Liver (tissue), 9 donors: Measurements from ENCODE around the gene KANSL2. TPM values are rescaled to one million over a fixed set of nuclear protein-coding genes. Genes with fewer than 3 reads are reported as not detected.
"Not testable (repeated sequence)": the region's sequence is repeated elsewhere in the genome, so short reads cannot be mapped to it uniquely, and the experiment has no call there.

ENCODE experiments used
- DNase-seq: peaks from one replicate; pipeline ENCODE4 v3.0.0-alpha.2; 2017; ENCODE audit warnings: low spot score
- H3K27ac ChIP-seq, 2 donors: one replicate each; pipeline ENCODE4 v1.7.0; 2013; ENCODE audit warnings: inconsistent platforms in 2 of 2, low read length in 2 of 2, control low read depth in 1 of 2, low read depth in 1 of 2, mild to moderate bottlenecking in 1 of 2
- H3K27me3 ChIP-seq, 4 donors: one replicate each; pipeline versions ENCODE4 v1.6.1 to v1.7.0; 2013; ENCODE audit warnings: low read length in 3 of 4, inconsistent platforms in 1 of 4, mild to moderate bottlenecking in 1 of 4, moderate library complexity in 1 of 4; ENCODE audit not compliant: control insufficient read depth in 4 of 4, insufficient read depth in 4 of 4
- H3K36me3 ChIP-seq, 4 donors: one replicate each; pipeline versions ENCODE4 v1.6.1 to v1.7.0; 2013; ENCODE audit warnings: low read length in 3 of 4, mild to moderate bottlenecking in 3 of 4, low read depth in 1 of 4, moderate library complexity in 1 of 4; ENCODE audit not compliant: control insufficient read depth in 4 of 4, insufficient read depth in 3 of 4
- H3K4me1 ChIP-seq, 4 donors: one replicate each; pipeline versions ENCODE4 v1.6.1 to v1.7.0; 2013; ENCODE audit warnings: low read length in 3 of 4, mild to moderate bottlenecking in 3 of 4, moderate library complexity in 1 of 4; ENCODE audit not compliant: control insufficient read depth in 4 of 4, insufficient read depth in 4 of 4
- H3K4me3 ChIP-seq, 3 donors: one replicate each; pipeline versions ENCODE4 v1.6.1 to v1.7.0; 2013; ENCODE audit warnings: low read length in 3 of 3, control low read depth in 1 of 3, low read depth in 1 of 3, mild to moderate bottlenecking in 1 of 3
- H3K9ac ChIP-seq, 2 donors: one replicate each; pipeline ENCODE4 v1.7.0; 2013; ENCODE audit warnings: low read length in 2 of 2, mild to moderate bottlenecking in 2 of 2, moderate library complexity in 2 of 2, control low read depth in 1 of 2, low read depth in 1 of 2
- H3K9me3 ChIP-seq, 4 donors: one replicate each; pipeline versions ENCODE4 v1.6.1 to v1.7.0; 2013; ENCODE audit warnings: low read length in 3 of 4; ENCODE audit not compliant: control insufficient read depth in 4 of 4
- ATF3 ChIP-seq: IDR thresholded peaks from 2 replicates; pipeline ENCODE4 v1.6.1; 2016; ENCODE audit warnings: antibody characterized with exemption
- FOXA2 ChIP-seq: IDR thresholded peaks from 2 replicates; pipeline ENCODE4 v1.6.1; 2016; ENCODE audit warnings: antibody characterized with exemption
- HNF4A ChIP-seq, 2 donors: conservative IDR thresholded peaks; 2 replicates each; pipeline ENCODE4 v1.6.1; 2016; ENCODE audit warnings: antibody characterized with exemption in 2 of 2, mild to moderate bottlenecking in 2 of 2
- JUND ChIP-seq, 2 donors: IDR thresholded peaks; 2 replicates each; pipeline ENCODE4 v1.6.1; 2016; ENCODE audit warnings: antibody characterized with exemption in 2 of 2
- MAX ChIP-seq: IDR thresholded peaks from 2 replicates; pipeline ENCODE4 v1.6.1; 2016; ENCODE audit warnings: antibody characterized with exemption
- NR2F2 ChIP-seq: IDR thresholded peaks from 2 replicates; pipeline ENCODE4 v1.6.1; 2016; ENCODE audit warnings: antibody characterized with exemption
- RAD21 ChIP-seq, 2 donors: IDR thresholded peaks; 2 replicates each; pipeline ENCODE4 v1.6.1; 2016; ENCODE audit warnings: antibody characterized with exemption in 2 of 2, mild to moderate bottlenecking in 2 of 2
- REST ChIP-seq: IDR thresholded peaks from 2 replicates; pipeline ENCODE4 v1.6.1; 2016; ENCODE audit warnings: antibody characterized with exemption, mild to moderate bottlenecking
- YY1 ChIP-seq: IDR thresholded peaks from 2 replicates; pipeline ENCODE4 v1.6.1; 2016; ENCODE audit warnings: antibody characterized with exemption, mild to moderate bottlenecking
- WGBS: extraction: QIAGEN DNeasy Blood & Tissue Kit; methylation state at CpG from one replicate; pipeline ENCODE4 v1.1.7; 2013; 5-methylcytosine and 5-hydroxymethylcytosine counted together
- polyA plus RNA-seq, 2 donors: library from polyadenylated mRNA; stranded (reverse) in 1 of 2; unstranded in 1 of 2; fragments of 200-250 nt in 1 of 2; fragments of >200 nt in 1 of 2; fragmentation: Nextera tagmentation in 1 of 2; extraction: Ambion mirVana in 1 of 2; gene quantifications; one replicate each; pipeline versions ENCODE4 v1.2.1 to v1.2.3, GENCODE V29; 2013 to 2015
- total RNA-seq, 2 donors: library from RNA; depleted of rRNA; stranded (reverse); fragments of >200 nt; gene quantifications; one replicate each; pipeline ENCODE4 v1.2.3, GENCODE V29; 2014
- donor health status: healthy.
- donor health status: healthy.
- donor health status: healthy.
- donor health status: healthy.
- donor health status: healthy.

The KANSL2 gene
- total and polyA plus RNA-seq, 4 donors = 7.0 to 23.0 (median 14.8) TPM

GRCh38 chr12:48716168-48716492 is 34.1 kb upstream of the KANSL2 start:
- Histone ChIP-seq H3K36me3 (peaks cover 6 to 12% (median 8%) of the 10 kb centered on the region in 4 donors), H3K4me3 (peak overlapping the region; percentile 75 to 99 (median 93)), H3K27ac (peak overlapping the region; percentile 92 to 98), H3K4me1 (peaks cover 6 to 25% (median 16%) of the 10 kb centered on the region in 4 donors), H3K9me3 (peaks cover 0 to 2% (median 0%) of the 10 kb centered on the region in 4 donors), H3K9ac (peak overlapping the region; percentile 95 to 97), H3K27me3 (no peaks in the 10 kb centered on the region)
- no peak for DNase-seq
- WGBS = under 1% methylated on average over 17 of the region's 17 CpGs
- TF ChIP-seq ATF3 (no peak), MAX (no peak), JUND (IDR thresholded peaks at IDR 0.05) (no peak), NR2F2 (no peak)

GRCh38 chr12:48712209-48712608 is 30.2 kb upstream of the KANSL2 start:
- peaks cover 9 to 18% (median 12%) of the 10 kb centered on the region in 4 donors for H3K36me3 ChIP-seq
- H3K9me3 ChIP-seq = no peaks in the 10 kb centered on the region

GRCh38 chr12:48698822-48699221 is 16.8 kb upstream of the KANSL2 start:
- H3K4me1 ChIP-seq, H3K9me3 ChIP-seq, H3K4me3 ChIP-seq, H3K9ac ChIP-seq, DNase-seq, H3K27me3 ChIP-seq, H3K27ac ChIP-seq: not testable (repeated sequence)
- H3K36me3 ChIP-seq = peaks cover 1 to 46% (median 37%) of the 10 kb centered on the region in 4 donors
- WGBS = 98% methylated on average over 7 of the region's 7 CpGs

More at GRCh38 chr12:48712209-48712608, 30.2 kb upstream of the KANSL2 start:
- H3K27me3 ChIP-seq = no peaks in the 10 kb centered on the region
- no peak overlapping the region for H3K4me3 ChIP-seq
- WGBS = 98% methylated on average over 10 of the region's 10 CpGs
- TF ChIP-seq YY1 = no peak
- no peak for TF ChIP-seq HNF4A (conservative IDR thresholded peaks at IDR 0.05)
- peaks cover 7 to 25% (median 16%) of the 10 kb centered on the region in 4 donors for H3K4me1 ChIP-seq
- H3K27ac ChIP-seq = no peak overlapping the region
- no peak overlapping the region for H3K9ac ChIP-seq
- DNase-seq = no peak

- no peak for DNase-seq
- no peak overlapping the region for H3K27ac ChIP-seq
- H3K4me1 ChIP-seq = no peaks in the 10 kb centered on the region
- no peak overlapping the region for H3K9ac ChIP-seq
- no peak for TF ChIP-seq RAD21 (IDR thresholded peaks at IDR 0.05)
- TF ChIP-seq REST = no peak
- no peak for TF ChIP-seq FOXA2
- TF ChIP-seq MAX = no peak
- no peak for TF ChIP-seq ATF3
- H3K27me3 ChIP-seq = no peaks in the 10 kb centered on the region
- H3K4me3 ChIP-seq = no peak overlapping the region
- 93% methylated on average over 5 of the region's 5 CpGs for WGBS
- H3K36me3 ChIP-seq = peaks cover 1 to 54% (median 43%) of the 10 kb centered on the region in 4 donors
- no peaks in the 10 kb centered on the region for H3K9me3 ChIP-seq
Measured at GRCh38 chr12:48696626-48697025, 14.6 kb upstream of the KANSL2 start.
